Ramos (cell line): ENCODE results near the gene ODAD4.

Experiments used
- in situ Hi-C: fragments of 300-500 bp; cut with MboI; formaldehyde crosslinking; loops from one replicate; pipeline ENCODE4 v1.14.3; 2022; ENCODE audit warnings: low sequenced_read_pairs; ENCODE audit not compliant: unreplicated experiment

Gene ODAD4

GRCh38 chr17:41966463-41967140, 36.2 kb downstream of the ODAD4 start, which contains the start of gene CNP:
Gene CNP, plus strand, starts transcription at chr17:41966795. Its CDS starts 90 bp downstream, at chr17:41966885.
- in situ Hi-C loops, result no loop called here

- in situ Hi-C loops, result no loop called here
Observed at GRCh38 chr17:41967141-41967920, 36.9 kb downstream of the ODAD4 start.

GRCh38 chr17:41967921-41968578, 37.6 kb downstream of the ODAD4 start:
- in situ Hi-C loops, result no loop called here

- in situ Hi-C loops, result no loop called here
Observed at GRCh38 chr17:41968676-41969075, 38.3 kb downstream of the ODAD4 start.

- in situ Hi-C loops, result no loop called here
Observed at GRCh38 chr17:41970901-41971331, 40.5 kb downstream of the ODAD4 start.

- in situ Hi-C loops, result no loop called here
Observed at GRCh38 chr17:41971721-41972523, 41.5 kb downstream of the ODAD4 start.

GRCh38 chr17:41972571-41973407, 42.4 kb downstream of the ODAD4 start:
- in situ Hi-C loops, result no loop called here

GRCh38 chr17:41973408-41973811, 43.0 kb downstream of the ODAD4 start:
- in situ Hi-C loops, result no loop called here

GRCh38 chr17:41974031-41974430, 43.6 kb downstream of the ODAD4 start:
- in situ Hi-C loops, result no loop called here

GRCh38 chr17:41974658-41975057, 44.2 kb downstream of the ODAD4 start:
- in situ Hi-C loops, result no loop called here

GRCh38 chr17:41975099-41976083, 45.0 kb downstream of the ODAD4 start:
- in situ Hi-C loops, result no loop called here

GRCh38 chr17:41976142-41976768, 45.8 kb downstream of the ODAD4 start:
- in situ Hi-C loops, result no loop called here

GRCh38 chr17:41977991-41978390, 47.6 kb downstream of the ODAD4 start:
- in situ Hi-C loops, result no loop called here

- in situ Hi-C loops, result no loop called here
Observed at GRCh38 chr17:41982026-41982760, 51.8 kb downstream of the ODAD4 start.

- in situ Hi-C loops, result no loop called here
Observed at GRCh38 chr17:41984454-41984853, 54.0 kb downstream of the ODAD4 start.

GRCh38 chr17:41985919-41986318, 55.5 kb downstream of the ODAD4 start:
- in situ Hi-C loops, result no loop called here

GRCh38 chr17:41986634-41987033, 56.2 kb downstream of the ODAD4 start:
- in situ Hi-C loops, result no loop called here
